NCI-H2171 (cell line): ENCODE results near the gene FRMD4A.
"Not testable (repeated sequence)": the region's sequence is repeated elsewhere in the genome, so short reads cannot be mapped to it uniquely, and the experiment has no call there.

ENCODE experiments used
- DNase-seq: peaks from one replicate; lab custom pipeline; 2025; lab: John Stamatoyannopoulos, UW

Gene FRMD4A

DNA sequence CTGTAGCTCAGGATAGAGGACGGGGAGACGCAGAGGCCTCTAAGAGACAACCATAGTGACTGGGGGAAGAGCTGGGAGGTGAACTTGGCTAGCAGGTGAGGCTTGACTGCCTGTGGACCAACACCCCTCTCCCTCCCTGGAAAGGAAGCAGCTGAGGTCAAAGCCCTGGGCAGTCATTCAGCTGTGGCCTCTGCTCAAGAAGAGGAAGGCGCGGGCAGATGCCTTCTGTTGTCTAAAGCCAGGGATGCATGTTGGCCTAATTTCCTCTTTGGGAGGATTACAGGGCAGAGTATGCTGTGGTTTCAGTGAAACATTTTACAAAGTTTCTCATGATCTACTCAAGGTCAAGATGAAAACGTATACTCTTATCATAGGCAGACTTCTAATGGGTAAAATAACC, 416.8 kb downstream of the FRMD4A start:
- no peak for DNase-seq

DNA sequence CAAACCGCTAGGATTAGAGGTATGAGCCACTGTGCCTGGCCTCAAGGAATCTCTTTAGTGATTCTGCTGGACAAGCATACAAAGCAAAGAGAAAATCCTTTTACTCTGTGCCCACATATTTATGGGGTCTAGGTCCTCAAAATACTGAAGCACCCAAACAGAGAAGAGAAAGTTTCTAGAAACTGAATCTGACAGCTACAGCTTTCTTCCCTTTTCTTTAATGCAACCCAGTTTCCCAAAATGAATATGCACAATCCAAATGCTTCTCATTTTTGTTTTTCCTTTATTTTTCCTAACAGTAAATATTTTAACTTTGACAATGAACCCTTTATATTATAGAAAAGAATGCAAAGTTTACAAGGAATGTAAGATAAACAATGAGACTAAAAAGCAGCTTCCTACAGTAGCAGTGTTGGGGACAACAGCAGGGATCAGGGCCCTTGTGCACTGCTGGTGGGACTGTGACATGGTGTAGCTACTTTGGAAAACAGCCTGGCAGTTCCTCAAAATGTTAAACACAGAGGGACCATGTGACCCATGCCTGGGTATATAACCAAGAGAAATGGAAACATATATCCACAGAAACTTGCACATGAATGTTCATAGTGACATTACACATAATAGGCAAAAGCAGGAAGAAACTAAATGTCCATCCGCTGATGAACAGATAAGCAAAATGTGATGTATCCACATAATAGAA, 418.8 kb downstream of the FRMD4A start:
- DNase-seq, result no peak

DNA sequence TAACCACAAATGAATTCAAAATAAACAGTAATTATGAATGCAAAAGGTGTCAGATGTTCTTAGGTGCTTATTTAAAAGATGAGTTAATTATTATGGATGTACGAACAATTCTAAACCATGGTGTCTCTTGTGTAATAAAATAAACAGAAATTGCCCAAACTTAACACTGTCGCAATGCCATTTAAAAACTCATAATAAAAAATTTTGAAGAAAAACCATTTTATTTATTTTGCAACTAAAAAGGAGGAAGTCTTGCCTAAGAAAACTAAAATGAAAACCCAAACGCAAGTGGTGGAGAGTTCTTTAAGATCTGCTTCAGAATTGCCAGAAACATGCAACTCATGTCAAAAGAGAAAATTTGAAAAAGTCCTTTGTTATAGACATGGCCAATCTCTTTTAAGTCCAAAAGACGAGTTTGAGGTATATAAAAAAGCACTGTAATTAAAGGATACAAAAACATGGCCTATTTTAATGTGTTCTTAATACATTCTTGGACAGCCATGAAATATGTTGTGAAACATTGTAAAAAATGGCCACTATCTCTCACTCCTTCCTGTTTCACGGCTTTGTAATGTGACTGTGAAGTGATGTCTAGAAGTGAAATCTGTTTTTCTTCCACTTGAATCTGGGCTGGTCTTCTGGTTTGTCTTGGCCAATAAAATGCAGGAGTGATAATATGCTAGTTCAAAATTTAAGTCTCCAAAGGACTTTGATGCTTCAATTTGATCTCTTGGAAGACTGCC, 421.0 kb downstream of the FRMD4A start:
- no peak for DNase-seq

DNA sequence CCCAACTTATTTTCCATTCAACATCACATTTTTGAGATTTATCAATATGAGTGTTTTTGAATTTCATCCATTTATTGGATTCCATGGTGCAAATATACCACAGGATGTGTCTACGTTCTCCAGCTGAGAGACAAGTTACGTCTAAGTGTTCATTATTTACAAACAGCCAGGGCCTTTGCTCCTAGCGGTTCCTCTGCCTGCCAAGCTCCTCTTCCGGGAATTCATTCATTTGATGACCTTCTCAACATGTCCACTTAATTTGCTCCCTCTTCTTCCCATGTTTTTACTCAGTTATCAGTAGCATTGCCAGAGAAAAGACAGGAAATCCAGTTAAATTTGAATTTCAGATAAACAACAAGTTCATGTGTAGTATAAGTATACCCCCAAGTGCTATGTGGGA, 422.2 kb downstream of the FRMD4A start:
- DNase-seq, result no peak

DNA sequence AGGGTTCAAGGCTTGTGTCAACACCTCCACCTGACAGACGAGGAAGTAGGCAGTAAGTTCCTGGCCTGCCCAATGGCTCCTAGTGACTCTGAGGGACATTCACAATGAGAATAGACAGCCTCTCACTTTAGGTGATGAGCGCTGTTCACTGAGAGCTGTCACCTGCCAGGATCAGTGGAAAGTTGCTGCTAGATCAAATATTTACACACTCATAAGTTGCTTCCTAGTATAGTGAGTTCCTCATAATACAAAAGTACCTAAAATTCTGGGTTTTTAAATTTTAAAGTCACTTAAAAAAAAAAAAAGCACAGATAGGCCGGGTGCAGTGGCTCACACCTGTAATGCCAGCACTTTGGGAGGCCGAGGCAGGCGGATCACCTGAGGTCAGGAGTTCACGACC, 423.2 kb downstream of the FRMD4A start:
- DNase-seq, result no peak

DNA sequence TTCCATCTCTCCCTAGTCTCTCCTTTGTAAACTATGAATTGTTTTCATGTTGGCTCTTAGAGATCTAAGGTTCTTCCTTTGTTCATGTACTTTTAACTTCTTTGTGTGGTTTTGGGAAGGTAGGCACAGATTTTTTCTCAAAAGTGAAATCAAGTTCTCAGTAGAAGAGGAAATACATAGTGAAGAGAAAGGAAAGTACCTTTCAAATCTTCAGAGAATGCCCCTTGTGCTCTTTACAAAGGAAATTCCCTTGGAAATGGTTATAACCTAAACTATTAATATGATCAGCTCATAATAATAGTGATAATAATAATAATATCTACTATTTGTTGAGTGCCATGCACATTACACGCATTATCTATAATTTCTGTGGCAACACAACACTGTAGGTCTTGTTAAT, 425.4 kb downstream of the FRMD4A start:
- no peak for DNase-seq

DNA sequence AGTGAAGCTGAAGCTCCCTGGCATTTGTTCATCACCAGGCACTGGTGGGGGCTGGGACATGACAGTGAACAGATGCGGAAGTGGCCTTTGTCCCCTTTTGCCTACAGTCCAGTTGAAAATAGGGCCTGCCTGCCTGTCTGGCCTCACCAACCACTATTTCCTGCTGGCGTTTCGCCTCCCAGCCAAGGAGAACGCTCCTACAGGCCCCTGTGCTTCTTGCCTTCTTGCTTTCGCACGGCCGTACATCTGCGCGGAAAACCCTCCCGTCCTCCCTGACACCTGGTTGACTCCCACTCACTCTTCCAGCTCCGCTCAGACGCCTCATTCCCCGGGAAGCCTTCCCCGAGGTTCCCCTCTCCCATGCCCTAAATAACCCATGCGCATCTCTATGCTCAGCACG, 426.7 kb downstream of the FRMD4A start:
- no peak for DNase-seq

DNA sequence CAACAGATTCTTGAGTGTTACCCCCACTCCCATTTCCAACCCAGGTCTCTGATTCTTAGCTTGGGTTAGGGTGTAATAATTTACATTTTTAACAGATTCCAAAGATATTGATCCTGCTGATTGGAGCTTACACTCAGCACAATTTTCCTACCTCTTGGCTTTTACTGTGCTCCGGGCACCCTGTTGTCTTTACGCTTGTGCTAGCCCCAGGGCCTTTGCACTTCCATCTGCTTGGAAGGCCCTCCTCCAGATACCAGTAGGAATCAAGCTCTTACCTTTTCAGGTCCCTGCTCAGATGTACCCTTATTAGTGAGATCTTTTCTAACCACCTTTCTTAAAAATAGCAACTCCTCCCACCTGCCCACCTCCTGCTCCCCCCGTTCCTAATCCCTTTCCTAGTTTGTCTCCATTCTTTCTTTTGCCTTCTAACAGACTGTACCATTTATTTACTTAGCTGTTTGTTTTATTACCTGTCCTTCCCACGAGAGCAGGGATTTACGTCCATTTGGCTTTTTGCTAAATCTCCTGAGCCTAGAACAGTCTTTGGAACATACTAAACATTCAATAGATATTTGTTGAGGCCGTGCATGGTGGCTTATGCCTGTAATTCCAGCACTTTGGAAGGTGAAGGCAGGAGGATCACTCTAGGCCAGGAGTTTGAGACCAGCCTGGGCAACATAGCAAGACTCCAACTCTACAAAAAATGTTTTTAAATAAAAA, 427.7 kb downstream of the FRMD4A start:
- DNase-seq, result no peak

DNA sequence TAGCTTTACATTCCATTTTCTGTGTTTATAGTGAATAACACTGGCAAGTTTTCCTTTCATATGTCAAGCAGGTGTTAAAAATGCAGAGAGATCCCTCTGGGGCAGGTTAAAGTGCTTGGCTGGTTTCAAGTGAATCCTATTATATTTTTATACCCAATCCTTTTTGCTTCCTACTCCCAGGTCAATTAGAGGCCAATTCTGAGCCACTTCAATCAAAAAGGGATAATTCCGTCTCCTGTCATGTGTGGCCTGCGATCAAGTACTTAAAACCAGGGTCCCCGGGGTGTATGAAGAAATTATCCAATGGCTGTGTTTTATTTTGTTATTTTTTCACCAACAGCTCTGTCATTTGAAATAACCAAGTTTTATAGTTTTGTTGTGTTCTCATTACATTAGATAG, 430.8 kb downstream of the FRMD4A start:
- no peak for DNase-seq

DNA sequence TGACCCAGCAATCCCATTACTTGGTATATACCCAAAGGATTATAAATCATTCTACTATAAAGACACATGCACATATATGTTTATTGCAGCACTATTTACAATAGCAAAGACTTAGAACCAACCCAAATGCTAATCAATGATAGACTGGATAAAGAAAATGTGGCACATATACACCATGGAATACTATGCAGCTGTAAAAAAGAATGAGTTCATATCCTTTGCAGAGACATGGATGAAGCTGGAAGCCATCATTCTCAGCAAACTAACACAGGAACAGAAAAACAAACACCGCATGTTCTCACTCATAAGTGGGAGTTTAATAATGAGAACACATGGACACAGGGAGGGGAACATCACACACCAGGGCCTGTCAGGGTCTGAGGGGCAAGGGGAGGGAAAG, 434.6 kb downstream of the FRMD4A start:
- DNase-seq, result not testable (repeated sequence)

DNA sequence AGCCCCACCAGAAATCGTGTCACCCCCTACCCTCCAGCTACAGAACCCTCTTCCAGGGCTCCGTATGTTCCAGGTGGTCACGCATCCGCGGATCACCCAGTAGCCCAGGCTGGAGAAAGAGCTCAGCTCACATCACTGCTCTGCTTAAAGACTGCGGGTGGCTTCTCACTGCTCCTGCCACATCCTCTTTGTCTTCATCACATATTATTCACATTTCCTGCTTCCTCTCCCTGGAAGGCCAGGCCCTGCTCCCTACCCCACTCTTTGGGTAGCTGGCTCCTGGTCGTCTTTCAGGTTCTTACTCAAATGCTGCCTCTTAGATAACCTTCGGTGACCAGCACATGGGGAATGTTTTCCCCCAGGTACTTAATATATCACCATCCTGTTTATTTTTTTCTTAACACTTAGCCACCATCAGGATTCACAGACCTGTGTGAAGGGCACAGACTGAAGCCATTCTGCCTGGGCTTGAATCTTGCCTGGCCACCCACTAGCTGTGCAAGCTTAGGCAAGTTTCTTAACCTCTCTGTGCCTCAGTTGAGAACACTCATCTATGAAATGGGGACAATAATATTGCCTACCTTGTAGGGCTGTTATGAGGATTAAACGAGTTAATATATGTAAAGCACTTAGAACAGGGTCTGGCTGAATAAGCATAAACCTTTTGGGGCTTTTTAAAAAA, 436.2 kb downstream of the FRMD4A start:
- DNase-seq, result no peak

DNA sequence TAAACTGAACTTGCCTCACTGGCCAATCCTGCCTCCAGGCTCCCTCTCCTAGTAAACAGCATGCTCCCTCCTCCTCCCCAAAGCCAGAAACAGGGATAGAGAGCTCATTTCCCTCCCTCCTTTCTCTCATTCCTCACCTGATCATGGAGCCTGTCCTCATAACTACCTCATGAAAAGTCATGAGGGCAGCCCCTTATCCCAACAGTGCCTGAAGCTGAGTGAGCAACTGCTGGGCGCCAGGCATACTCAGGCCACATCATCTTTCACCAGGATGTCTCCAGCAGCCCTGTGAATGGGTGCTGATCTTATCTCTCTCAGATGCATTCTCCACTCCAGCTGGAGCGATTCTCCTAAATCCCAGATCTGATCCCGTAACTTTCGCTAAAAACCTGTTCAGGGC, 436.8 kb downstream of the FRMD4A start:
- DNase-seq, result no peak

DNA sequence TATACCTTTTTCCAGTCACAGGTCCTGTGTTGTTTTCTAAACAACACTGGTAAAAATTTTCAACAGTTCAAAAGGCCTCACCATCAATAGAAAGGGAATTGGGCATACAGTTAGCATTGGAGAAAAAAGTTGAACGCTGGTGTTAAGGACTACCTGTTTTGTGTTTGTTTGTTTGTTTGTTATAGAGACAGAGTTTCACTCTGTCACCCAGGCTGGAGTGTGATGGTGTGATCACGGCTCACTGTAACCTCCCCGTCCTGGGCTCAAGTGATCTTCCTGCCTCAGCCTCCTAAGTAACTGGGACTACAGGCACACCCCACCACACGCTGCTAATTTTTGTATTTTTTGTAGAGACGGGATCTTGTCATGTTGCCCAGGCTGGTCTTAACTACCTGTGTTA, 437.9 kb downstream of the FRMD4A start:
- DNase-seq, result no peak

DNA sequence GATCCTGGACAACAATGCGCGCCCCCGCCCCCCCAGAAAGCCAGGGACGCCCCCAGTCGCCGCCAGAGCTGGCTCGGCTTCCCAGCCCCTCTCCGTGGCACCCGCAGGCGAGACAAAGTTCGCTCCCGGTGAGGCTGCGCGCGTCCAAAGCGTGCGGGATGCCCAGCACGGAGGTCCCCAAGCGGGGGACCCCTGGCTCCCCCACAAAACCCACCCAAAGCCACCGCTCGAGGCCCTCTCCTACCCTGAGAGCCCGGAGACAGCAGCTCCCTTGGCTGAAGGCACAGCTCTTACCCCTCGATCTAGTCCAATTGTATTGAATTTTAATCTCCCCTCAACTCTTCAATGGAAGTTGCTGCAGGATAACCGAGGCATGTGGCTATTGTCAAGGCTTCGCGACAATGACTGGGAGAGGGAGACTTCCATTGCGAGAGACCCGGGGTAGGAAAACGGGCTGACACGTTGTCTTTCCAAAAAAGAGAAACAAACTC, 438.7 kb downstream of the FRMD4A start:
- DNase-seq, result no peak

DNA sequence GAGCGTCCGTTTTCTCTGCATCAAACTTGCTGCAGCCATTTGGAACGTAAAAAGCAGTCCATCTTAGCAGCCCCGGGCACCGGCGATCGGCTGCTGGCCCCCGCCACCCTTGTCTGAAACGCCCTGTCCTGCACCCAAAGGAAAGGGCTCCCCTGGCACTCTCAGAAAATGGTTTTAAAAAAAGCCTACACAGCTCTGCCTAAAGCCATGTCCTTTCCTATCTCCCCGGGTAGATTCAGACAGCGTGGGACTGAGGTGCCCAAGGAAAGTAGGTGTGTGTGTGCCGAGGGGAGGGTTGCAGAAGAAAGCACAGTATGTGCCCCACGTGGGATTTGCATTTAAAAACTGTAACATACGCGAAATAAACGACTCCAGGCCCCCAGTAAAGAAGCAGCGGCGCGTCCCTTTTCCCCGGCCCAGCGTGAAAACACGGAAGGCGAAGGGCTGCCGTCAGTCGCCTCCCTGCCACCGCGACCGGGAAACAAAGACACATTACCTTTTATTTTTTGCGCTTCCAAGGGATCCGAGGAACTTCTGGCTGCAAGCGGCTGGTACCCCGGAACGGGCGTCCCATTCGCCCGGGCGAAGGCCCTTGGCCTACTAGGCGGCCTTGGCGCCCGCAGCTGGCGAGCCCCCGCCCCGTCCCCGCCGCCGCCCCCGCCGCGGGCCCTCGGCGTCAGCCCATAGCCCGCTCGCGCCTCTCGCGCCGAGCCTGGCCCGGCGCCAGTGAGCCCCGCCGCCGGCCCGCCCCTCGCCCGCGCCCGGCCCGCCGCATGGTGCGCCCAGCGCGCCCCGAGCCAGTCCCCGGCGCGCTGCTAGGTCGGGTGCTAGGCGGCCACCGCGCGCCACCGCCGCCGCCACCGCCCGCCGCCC, 439.4 kb downstream of the FRMD4A start:
- DNase-seq, result peak; percentile 31

DNA sequence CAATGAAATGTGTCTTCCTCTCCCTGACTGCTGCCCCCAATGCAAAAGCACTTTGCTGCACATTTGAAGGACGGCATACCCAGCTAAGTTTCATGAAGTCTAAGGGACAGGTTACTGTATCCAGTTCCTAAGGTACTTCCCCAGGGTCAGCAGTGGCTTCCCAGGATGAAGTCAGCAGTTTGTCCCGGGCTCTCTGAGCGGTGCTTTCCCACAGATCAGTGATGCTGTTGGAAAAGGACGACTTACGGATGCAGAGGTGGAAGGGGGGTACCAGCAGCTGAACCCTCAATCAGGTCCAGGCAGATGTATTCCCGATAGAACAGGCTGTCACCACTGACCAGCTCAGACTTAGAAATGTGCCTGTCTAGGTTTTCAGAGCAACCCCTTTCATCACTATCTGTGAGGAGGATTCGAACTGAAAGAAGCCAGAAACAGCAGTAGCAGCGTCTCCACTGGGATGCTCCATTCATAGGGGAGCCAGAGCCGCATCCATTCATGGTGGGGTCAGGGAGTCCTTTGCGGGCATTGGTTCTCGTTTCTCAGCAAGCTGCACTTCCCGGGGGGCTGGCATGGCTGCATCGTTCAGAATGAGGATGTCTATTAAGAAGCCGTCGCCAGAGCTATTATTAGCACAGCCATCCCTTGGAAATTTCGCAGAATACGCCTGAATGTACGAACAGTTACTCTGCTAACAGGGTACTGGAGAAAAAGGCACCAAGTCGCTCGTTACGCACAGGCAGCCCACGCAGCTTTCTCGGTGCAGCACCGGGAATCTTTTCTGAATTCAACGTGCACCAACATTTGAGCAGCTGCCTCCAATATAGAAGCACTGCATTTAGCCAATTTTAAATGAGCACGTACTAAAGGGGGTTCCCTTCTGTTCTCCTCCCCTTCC, 440.2 kb downstream of the FRMD4A start:
- DNase-seq, result no peak

DNA sequence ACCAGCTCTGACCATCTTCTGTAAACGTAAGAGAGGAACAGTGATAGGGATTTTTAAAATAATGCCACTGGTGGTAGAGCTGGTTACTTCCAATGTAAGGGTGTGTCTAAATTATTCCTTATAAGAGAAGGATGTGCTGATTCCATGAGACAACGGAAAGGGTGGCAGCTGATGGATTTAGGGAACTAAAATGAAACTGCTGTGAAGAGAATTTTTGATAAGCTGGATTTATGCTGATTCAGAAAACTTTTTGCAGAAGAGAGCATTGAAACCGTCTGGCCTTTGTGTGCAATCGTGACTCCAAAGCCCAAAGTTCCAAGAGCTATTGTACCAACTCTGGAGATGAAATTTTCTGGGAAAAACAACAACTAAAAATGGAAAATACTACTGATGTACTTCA, 443.0 kb downstream of the FRMD4A start:
- no peak for DNase-seq

DNA sequence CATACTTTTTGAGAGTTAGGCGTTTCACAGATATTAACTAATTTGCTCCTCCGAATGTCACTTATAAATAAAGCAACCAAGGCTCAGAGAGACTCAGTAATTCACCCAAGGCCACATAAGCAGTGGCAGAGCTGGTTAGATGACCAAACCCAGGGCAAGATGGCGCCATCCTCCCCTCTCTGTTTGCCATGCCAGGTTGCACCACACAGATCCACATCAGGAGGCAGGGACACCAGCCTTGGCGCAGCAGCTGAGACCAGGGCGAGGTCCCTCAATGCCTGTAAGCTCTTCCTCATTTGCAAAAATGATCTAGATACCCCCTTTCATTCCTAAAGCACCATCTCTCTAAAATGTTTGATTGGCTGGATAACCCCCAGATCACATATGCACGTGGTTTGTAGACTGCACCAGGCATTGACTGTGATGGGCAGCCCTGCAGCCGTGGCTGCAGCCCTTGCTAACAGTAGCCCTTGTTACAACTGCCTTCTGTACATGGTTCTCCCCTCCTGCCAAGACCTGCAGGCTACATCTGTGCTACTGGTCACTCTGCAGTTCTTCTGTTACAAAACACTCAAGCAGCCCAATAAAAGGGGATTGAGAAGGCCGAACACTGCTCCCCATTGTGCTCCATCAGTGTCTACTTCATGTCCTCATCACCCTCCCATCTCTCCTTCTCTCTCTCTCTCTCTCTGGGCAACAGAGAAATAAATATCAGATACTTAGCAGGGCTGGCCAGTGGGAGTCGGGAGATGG, 445.3 kb downstream of the FRMD4A start:
- DNase-seq, result no peak

DNA sequence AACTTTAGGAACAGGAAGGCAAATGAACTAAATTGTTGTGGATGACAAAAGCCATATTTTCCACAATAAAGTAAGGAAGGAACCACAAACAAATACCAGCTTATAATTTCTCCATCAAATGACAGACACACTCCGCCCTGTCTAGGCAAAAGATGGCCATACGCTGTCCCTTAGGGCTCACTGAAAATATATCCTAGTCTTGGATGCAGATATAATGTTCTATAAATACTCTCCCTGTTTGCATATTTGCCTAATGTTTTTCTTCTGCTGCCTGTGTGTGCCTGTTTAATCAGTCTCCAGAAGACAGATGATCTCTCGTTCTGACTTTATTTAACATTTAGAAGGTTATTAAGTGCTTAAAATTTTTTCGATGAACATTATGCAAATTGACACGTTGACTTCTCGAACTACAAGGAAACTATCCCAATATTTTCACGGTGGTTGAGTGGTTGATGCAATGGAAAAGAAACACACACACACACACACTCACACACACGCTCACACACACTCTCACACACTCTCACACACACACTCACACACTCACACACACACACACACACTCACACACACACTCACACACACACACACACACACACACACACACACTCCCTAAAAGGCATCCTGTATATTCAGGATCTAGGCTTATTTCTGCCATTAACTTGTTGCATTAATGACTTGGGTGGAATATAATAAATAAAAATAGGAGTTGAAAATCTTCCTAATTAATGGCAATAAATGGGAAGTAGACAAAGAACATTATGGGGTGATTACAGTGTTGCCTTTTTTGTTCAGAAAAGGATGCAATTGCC, 446.9 kb downstream of the FRMD4A start:
- no peak for DNase-seq
